Kidney tubule cell (primary cell): ENCODE measurements around the gene NCAM2.

Experiments used
- DNase-seq: peaks from one replicate; pipeline ENCODE4 v3.0.0-alpha.2; 2018; ENCODE audit warnings: low spot score

Gene NCAM2

GRCh38 chr21:21177353-21177986 lies 179.3 kb downstream of the NCAM2 start:
- no peak for DNase-seq

DNA sequence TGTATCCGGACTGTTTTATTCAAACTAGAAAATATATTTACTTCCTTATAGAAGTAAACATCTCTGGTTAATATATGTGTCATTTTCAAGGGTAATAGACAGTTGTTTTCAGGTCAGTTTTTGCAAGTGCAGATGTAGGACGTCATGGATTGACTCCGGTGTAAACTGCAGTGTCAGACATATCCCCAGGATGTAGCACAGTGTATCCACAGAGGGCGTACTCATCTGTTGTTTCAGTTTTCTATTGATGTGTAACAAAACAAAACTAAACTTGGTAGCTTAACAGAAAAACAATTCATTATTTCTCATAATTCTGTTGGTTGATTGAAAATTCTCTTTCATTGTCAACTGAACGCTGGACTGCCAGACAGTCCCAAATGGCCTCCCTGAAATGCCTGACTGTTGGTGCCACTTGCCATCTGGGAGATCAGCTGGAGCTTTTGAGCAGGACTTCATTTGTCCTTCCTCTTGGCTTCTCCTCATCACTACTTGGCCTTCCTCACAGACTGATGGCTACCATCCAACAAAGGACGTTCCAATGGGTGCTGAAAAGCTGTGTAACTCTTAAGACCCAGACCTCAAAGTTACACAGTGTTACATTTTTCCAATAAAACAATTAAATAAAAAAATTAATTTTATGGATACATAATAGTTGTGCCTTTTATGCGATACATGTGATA lies 181.6 kb downstream of the NCAM2 start:
- DNase-seq, result no peak

DNA sequence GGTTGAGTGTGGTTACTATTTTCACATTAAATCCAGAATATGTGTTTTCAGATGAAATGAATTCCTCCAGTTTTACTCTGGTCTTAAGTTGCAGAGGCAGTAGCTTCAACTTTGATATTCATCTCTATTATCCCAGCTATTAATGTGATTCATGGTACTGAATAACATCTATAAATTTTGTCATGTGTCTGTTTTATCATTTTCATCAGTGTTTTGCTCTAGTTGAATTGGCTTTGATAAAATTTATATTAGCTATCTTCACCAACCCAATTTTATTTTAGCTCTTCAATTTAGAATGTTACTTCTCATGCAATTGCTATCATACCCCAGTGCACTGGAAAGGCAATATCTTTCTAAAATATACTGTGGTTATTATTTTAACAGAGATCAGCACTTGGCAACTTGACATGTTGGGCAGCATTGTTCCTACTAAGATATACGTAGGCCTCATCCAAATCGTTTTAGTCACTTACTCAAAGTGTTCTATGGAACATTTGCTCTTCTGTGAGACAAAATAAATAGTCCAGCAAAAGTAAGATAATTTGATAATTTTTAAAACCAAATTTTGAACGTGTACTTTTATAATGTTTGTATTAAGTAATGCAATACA lies 184.3 kb downstream of the NCAM2 start:
- DNase-seq, result no peak

- DNase-seq, result no peak
Observed at GRCh38 chr21:21183092-21183491, 184.9 kb downstream of the NCAM2 start.

GRCh38 chr21:21184771-21185528 lies 186.7 kb downstream of the NCAM2 start:
- no peak for DNase-seq

- DNase-seq, result no peak
Observed at GRCh38 chr21:21187579-21187978, 189.4 kb downstream of the NCAM2 start.

DNA sequence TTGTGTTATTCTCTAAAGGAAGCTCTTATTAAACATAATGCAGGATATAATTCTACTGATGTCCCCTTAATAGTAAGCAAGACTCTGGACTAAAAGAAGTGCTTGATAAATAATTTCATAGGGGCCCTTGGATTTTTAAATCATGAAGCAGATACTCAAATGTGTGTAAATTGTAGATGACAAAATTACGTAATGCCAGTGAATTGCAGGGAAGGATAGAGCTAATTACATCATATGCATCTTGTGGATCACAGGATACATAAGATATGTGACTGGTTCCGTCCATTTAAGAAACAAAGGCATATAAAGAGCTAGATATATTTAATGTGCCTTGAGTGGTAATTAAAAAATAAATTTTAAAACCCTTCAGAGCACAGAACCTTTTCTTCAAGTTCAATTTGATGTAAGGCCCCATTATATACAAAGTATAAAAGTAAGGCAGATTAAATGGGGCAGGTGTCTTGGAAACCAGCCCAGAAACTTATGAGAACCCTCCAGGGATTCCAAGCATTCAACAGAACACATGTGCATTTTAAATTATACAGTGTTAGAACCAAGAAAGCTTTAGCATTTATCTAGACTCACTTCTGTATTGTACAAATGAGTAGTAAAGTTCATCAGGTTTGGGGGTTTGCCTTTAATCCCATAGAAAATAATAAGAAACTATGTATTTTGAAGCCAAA lies 190.4 kb downstream of the NCAM2 start:
- no peak for DNase-seq

DNA sequence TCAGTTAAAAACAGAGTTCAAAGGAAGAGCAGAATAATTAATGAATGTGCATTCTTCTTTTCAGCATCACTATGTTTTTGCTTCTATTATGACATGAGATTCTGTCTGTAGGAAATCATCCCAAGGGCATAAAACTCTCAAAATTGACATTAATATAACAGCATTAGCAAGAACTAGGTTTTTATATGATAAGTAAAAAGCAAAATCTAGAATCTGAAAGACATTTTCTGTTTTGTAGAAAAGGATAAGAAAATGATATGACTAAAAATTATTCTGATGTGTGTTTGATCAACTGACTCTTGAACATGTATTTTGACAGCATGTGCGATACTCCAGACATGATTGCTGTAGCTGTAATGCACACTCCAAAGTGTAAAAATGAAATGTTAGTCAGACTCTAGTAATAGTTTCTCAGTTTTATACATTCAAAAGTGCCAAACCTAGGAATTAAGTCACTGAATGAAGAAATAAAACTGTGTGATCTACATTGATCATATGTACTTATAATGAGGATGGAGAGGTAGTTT lies 197.3 kb downstream of the NCAM2 start:
- DNase-seq, result no peak

DNA sequence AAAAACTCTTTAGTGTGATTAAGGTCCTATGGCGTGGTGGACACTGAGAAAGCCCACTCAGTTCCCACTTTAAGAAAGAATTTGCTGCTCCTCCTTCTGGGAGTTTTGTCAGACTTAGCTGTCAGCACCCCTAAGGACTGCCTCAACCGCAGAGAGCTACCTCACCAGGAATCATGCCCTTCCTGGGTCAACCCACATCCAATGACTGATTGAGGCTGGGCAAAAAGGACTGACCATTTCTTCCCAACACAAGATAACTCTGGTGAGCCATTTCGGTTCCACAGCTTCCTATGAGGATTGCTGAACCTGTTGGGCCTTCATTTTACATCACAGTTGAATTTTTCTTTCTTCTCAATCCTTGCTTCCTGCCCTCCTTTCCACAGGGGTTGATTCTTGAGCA lies 197.9 kb downstream of the NCAM2 start:
- no peak for DNase-seq

GRCh38 chr21:21196848-21197247 lies 198.6 kb downstream of the NCAM2 start:
- no peak for DNase-seq

DNA sequence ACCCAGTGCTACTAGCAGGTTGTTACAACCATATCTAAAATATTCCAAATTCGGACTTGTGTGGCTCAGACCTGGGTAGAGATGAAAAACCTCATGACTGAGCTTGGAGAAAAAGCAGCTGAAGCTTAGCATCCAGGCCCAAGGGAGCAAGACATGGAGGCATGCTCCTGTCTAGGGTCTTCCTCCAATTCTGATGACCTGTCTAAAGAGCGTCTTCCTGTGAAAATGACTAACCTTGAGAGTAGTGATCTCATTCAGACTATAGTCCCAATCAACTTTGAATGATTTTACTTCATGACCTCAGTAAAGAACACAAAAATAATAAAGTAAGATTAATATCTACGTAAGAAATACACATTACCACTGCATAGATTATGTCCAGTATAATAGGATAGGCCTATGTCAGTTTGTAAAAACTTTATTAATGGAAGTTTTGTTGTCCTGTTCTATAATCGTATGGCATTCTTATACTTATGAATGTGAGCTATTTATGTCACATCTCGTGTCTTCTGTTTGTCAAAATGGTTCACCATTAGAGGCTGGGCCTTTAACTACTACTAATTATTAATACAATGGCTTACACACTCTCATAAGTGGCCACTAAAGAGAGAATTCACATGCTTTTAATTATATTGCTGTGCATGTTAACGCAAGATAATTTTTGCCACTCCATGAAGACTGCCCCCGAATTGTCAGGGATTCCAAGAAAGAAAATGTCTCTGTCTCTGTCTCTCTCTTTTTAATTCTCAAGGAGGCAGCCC lies 201.3 kb downstream of the NCAM2 start:
- peak; percentile 2 for DNase-seq

- peak; percentile 88 for DNase-seq
Observed at GRCh38 chr21:21200103-21200938, 202.1 kb downstream of the NCAM2 start.

GRCh38 chr21:21200939-21201615 lies 202.9 kb downstream of the NCAM2 start:
- DNase-seq, result peak; percentile 6

DNA sequence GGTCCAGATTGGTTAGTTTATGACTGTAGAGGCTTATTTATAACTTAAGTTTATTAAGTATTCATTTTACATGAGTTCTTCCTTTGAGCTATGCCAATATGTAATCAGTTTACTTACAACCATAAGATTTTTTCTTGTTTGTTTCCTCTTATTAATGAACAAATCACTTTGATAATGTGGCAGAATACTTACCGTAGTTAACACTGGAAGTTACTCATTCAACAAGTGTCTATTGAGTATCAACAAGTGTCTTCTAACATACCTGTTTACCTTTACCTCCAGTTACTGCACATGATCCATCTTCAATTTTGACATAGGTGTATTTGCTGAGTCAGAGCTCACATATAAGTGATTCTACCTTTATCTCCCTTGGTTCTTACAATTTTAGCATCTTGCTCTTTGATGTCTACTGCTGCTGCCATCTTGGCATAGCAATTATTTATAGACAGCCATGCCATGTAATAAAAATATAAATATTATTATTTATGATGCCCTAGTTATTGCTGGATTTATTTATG lies 205.7 kb downstream of the NCAM2 start:
- DNase-seq, result no peak

GRCh38 chr21:21204366-21204996 lies 206.3 kb downstream of the NCAM2 start:
- DNase-seq, result no peak

DNA sequence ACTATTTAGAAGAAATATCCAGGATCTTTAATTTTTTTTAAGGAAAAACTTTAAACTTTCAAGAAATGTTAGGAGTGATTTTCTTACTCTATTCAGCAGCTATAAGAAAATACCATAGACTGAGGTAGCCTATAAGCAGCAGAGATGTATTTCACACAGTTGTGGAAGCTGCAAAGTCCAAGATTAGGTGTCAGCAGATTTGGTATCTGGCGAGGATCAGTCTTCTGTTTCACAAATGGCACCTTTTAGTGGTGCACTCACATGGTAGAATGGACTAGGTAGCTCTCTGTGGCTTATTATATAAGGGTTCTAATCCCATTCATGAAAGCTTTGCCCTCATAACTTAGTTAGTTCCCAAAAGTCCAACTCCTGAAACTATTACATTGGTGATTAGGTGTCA lies 207.4 kb downstream of the NCAM2 start:
- DNase-seq, result no peak

- DNase-seq, result peak; percentile 34
Observed at GRCh38 chr21:21210552-21210951, 212.3 kb downstream of the NCAM2 start.

- DNase-seq, result no peak
Observed at GRCh38 chr21:21213297-21213696, 215.1 kb downstream of the NCAM2 start.

- DNase-seq, result no peak
Observed at GRCh38 chr21:21216047-21216446, 217.8 kb downstream of the NCAM2 start.
